HepG2 (cell line): Measurements from ENCODE around the gene PDIA5. TPM values are rescaled to one million over a fixed set of nuclear protein-coding genes. Genes with fewer than 3 reads are reported as not detected.
A peak's percentile ranks its signal among the peaks of the same experiment; 100 is the strongest.

Experiments
- ATAC-seq: fragments of 200-7000 bp; cut with Tn5 transposase; 3 replicates; pipeline ENCODE4 v1.9.1; 2020; ENCODE audit warnings: mild to moderate bottlenecking, moderate library complexity
- BruUV-seq: library from RNA; stranded (reverse); fragments of 400-500 nt; replicated peaks from 2 replicates; lab custom pipeline; 2021; lab: Mats Ljungman, UMichigan
- CTCF ChIA-PET: fragments of 300-600 bp; formaldehyde crosslinking; extraction: SDS; loops from one replicate; lab custom pipeline; 2021; ENCODE audit warnings: low total read pairs, inconsistent platforms, low intra/inter-chr PET ratio; lab: Yijun Ruan, JAX
- POLR2A ChIA-PET: fragments of 350-600 bp; sonication (Branson Sonifier 250); formaldehyde crosslinking; loops from one replicate; lab custom pipeline; 2020; ENCODE audit warnings: antibody characterized with exemption, inconsistent platforms; lab: Yijun Ruan, JAX
- DNase-seq: peaks from one replicate; pipeline ENCODE4 v3.0.0-alpha.2; 2015; ENCODE audit warnings: low spot score
- FAIRE-seq: peaks from 3 replicates; lab custom pipeline; 2011; peaks lifted over from hg19 to GRCh38; lab: Jason Lieb, UNC
- H2AFZ ChIP-seq: one replicate; pipeline ENCODE4 v1.6.1; 2011; ENCODE audit warnings: low read length, inconsistent platforms
- H3K27ac ChIP-seq: fragments of 300-600 bp; 3 replicates; pipeline ENCODE4 v1.8.0; 2011; ENCODE audit warnings: mixed run types, mild to moderate bottlenecking, mixed read lengths, low read length, inconsistent platforms; ENCODE audit not compliant: insufficient read depth; ENCODE audit errors: extremely low read length
- H3K27me3 ChIP-seq, 2 experiments: fragments of 200-600 bp in 1 of 2; 2 replicates in 1 of 2; 3 replicates in 1 of 2; pipeline versions ENCODE4 v1.6.0 to v1.8.0; 2011; ENCODE audit warnings: low read length in 2 of 2, mild to moderate bottlenecking in 2 of 2, moderate library complexity in 2 of 2, inconsistent platforms in 1 of 2; ENCODE audit not compliant: insufficient read depth in 2 of 2, control insufficient read depth in 1 of 2
- H3K36me3 ChIP-seq, 2 experiments: fragments of 200-600 bp in 1 of 2; replicated peaks in 1 of 2; 2 replicates in 1 of 2; 3 replicates in 1 of 2; pipeline versions ENCODE4 v1.5.1 to v1.8.0; 2011; ENCODE audit warnings: low read length in 2 of 2, inconsistent platforms in 1 of 2; ENCODE audit not compliant: insufficient read depth in 2 of 2, control insufficient read depth in 1 of 2
- H3K4me1 ChIP-seq: 2 replicates; pipeline ENCODE4 v1.5.1; 2012; ENCODE audit warnings: low read length, inconsistent platforms; ENCODE audit not compliant: insufficient read depth
- H3K4me2 ChIP-seq: 2 replicates; pipeline ENCODE4 v1.6.0; 2011; ENCODE audit warnings: low read depth, low read length, inconsistent platforms
- H3K4me3 ChIP-seq, 3 experiments: fragments of 200-600 bp in 1 of 3; sonication (generic), shearing (Covaris generic) in 1 of 3; replicated peaks in 1 of 3; 2 replicates each; pipeline ENCODE4 v1.5.1; 2011 to 2016; ENCODE audit warnings: low read length in 3 of 3, inconsistent platforms in 2 of 3, low read depth in 2 of 3, mild to moderate bottlenecking in 2 of 3, control low read depth in 1 of 3, mixed read lengths in 1 of 3; ENCODE audit not compliant: insufficient read depth in 1 of 3
- H3K79me2 ChIP-seq: one replicate; pipeline ENCODE4 v1.6.1; 2011; ENCODE audit warnings: low read length, inconsistent platforms; ENCODE audit not compliant: insufficient read depth
- H3K9ac ChIP-seq: 2 replicates; pipeline ENCODE4 v1.6.0; 2011; ENCODE audit warnings: mild to moderate bottlenecking, low read depth, low read length, inconsistent platforms; ENCODE audit not compliant: insufficient read depth
- H3K9me3 ChIP-seq: 2 replicates; pipeline ENCODE4 v1.5.1; 2012; ENCODE audit warnings: mild to moderate bottlenecking, low read length
- H4K20me1 ChIP-seq: 2 replicates; pipeline ENCODE4 v1.6.0; 2011; ENCODE audit warnings: inconsistent platforms, mild to moderate bottlenecking, low read length, moderate library complexity; ENCODE audit not compliant: insufficient read depth
- CEBPB ChIP-seq: IDR thresholded peaks from 2 replicates; pipeline ENCODE4 v1.6.1; 2011; ENCODE audit warnings: low read depth, low read length, improper control_type of control experiment, borderline replicate concordance
- CEBPG ChIP-seq: IDR thresholded peaks from 2 replicates; pipeline ENCODE4 v1.6.1; 2016
- CHD2 ChIP-seq: IDR thresholded peaks from 2 replicates; pipeline ENCODE4 v1.6.1; 2011; ENCODE audit warnings: low read depth, low read length, improper control_type of control experiment
- MAFF ChIP-seq: IDR thresholded peaks from 2 replicates; pipeline ENCODE4 v1.6.1; 2011; ENCODE audit warnings: low read depth, low read length, improper control_type of control experiment
- MAFK ChIP-seq, 2 experiments: IDR thresholded peaks in 1 of 2; conservative IDR thresholded peaks in 1 of 2; 2 replicates each; pipeline ENCODE4 v1.6.1; 2011; ENCODE audit warnings: improper control_type of control experiment in 2 of 2, low read length in 2 of 2
- RAD51 ChIP-seq: fragments of 450-650 bp; IDR thresholded peaks from 2 replicates; pipeline ENCODE4 v1.6.1; 2016; ENCODE audit warnings: borderline replicate concordance
- SP4 ChIP-seq: sonication (generic); formaldehyde crosslinking; IDR thresholded peaks from 2 replicates; pipeline ENCODE4 v1.8.1; 2023; ENCODE audit warnings: mild to moderate bottlenecking, missing genetic modification reagents
- ZNF264 ChIP-seq: sonication (generic); formaldehyde crosslinking; IDR thresholded peaks from 2 replicates; pipeline ENCODE4 v1.4.0; 2020; ENCODE audit warnings: missing genetic modification reagents
- ZNF564 ChIP-seq: sonication (generic); formaldehyde crosslinking; IDR thresholded peaks from 2 replicates; pipeline ENCODE4 v1.8.1; 2023; ENCODE audit warnings: mild to moderate bottlenecking, missing genetic modification reagents
- ZSCAN31 ChIP-seq: sonication (generic); formaldehyde crosslinking; IDR thresholded peaks from 2 replicates; pipeline ENCODE4 v1.5.0; 2020; ENCODE audit warnings: low read depth, mild to moderate bottlenecking, missing genetic modification reagents
- whole genome bisulfite sequencing: methylation state at CpG from one replicate; pipeline ENCODE4 v1.1.6; 2017; ENCODE audit warnings: low lambda C conversion rate; 5-methylcytosine and 5-hydroxymethylcytosine counted together
- in situ Hi-C: cut with HindIII; loops from 2 replicates; pipeline ENCODE4 v1.10.0; 2017; ENCODE audit warnings: low pct_unique_long_range_greater_than_20kb; ENCODE audit not compliant: extremely low pct_ligation_motif_present
- intact Hi-C: fragments of 100-400 bp; cut with micrococcal nuclease; formaldehyde crosslinking; loops from one replicate; pipeline ENCODE4 v1.10.0; 2022; ENCODE audit not compliant: unreplicated experiment
- polyA plus RNA-seq, 8 experiments: library from polyadenylated mRNA; depleted of rRNA in 3 of 8; stranded (reverse) in 7 of 8; unstranded in 1 of 8; fragments of >200 nt; fragmentation: Illumina TruSeq in 4 of 8; extraction: Trizol in 4 of 8; gene quantifications; 2 replicates each; pipeline versions ENCODE4 v1.2.1 to v1.2.3, GENCODE V29; 2011 to 2016; ENCODE audit warnings: low read depth in 4 of 8, missing spikeins in 1 of 8, mixed read lengths in 1 of 8; ENCODE audit not compliant: insufficient read depth in 1 of 8
- total RNA-seq, 5 experiments: library from RNA; depleted of rRNA; stranded (reverse); fragments of >200 nt; fragmentation: Illumina TruSeq; extraction: Trizol; gene quantifications; 2 replicates each; pipeline ENCODE4 v1.2.3, GENCODE V29; 2016; ENCODE audit warnings: low read depth in 1 of 5

PDIA5 gene
- total and polyA plus RNA-seq, 2 of the 13 experiments (the other 11 are each of a cell fraction or from before 2014, with no cell fraction given), result 51.3 to 74.3 TPM

- no TSS peak for BruUV-seq
- Histone ChIP-seq H4K20me1 (no peaks in the 10 kb centered on the region), H3K9me3 (no peaks in the 10 kb centered on the region), H3K9ac (no peak overlapping the region), H3K36me3 (no peaks in the 10 kb centered on the region), H3K4me2 (no peak overlapping the region), H3K27ac (no peak overlapping the region), H3K79me2 (no peaks in the 10 kb centered on the region), H2AFZ (no peak overlapping the region), H3K27me3 (no peaks in the 10 kb centered on the region), H3K4me3 (no peak overlapping the region), H3K4me1 (no peaks in the 10 kb centered on the region)
- ChIA-PET CTCF (no interaction called here), POLR2A (no interaction called here)
- FAIRE-seq (no peak), DNase-seq (no peak), ATAC-seq (no peak)
- intact Hi-C loops, result no loop called here
- in situ Hi-C loops, result no loop called here
- TF ChIP-seq MAFF (peak; percentile 79), ZSCAN31 (CRISPR knock-in tag) (no peak), MAFK (conservative IDR thresholded peaks at IDR 0.05 in 1 of 2, IDR thresholded peaks at IDR 0.05 in 1 of 2; ENCODE audit: low read length in 2 of 2) (peak; percentile 69 to 82), CHD2 (no peak), SP4 (CRISPR knock-in tag) (no peak), ZNF564 (CRISPR knock-in tag) (no peak)
- whole genome bisulfite sequencing, result 77% methylated on average over 2 of the region's 2 CpGs
These were observed 119.9 kb downstream of the PDIA5 start for GRCh38 chr3:123186695-123187094.

GRCh38 chr3:123188058-123188457 lies 121.2 kb downstream of the PDIA5 start:
- in situ Hi-C loops, result no loop called here
- Histone ChIP-seq H3K27ac (no peak overlapping the region), H4K20me1 (no peaks in the 10 kb centered on the region)
- no peak for FAIRE-seq
- POLR2A ChIA-PET, result interaction anchor here (0.9 kb wide), 1 partner anchor 14 kb away, joined by 3 read pairs; the partner anchor contains the start of gene SEC22A
- 0 out of 2 replicates have a peak, but pooled peaks have one; percentile 3 for TF ChIP-seq CEBPG
- no peak for TF ChIP-seq ZNF264
- TF ChIP-seq CEBPB, result peak; percentile 48; the same call in 1 of the 2 replicates
- TF ChIP-seq RAD51, result no peak
- TF ChIP-seq, all 625 proteins: peak for 2
- DNase-seq (no peak), ATAC-seq (no peak)
- no peaks in the 10 kb centered on the region for H3K27me3 ChIP-seq
- H3K4me2 ChIP-seq, result no peak overlapping the region
- no peak overlapping the region for H3K4me3 ChIP-seq
- no peaks in the 10 kb centered on the region for H3K4me1 ChIP-seq
- WGBS, result 97% methylated on average over 6 of the region's 6 CpGs
- CTCF ChIA-PET, result no interaction called here
- H3K9me3 ChIP-seq, result no peaks in the 10 kb centered on the region
- H3K9ac ChIP-seq, result no peak overlapping the region
- H3K36me3 ChIP-seq, result no peaks in the 10 kb centered on the region
- no peak overlapping the region for H2AFZ ChIP-seq
- no peaks in the 10 kb centered on the region for H3K79me2 ChIP-seq
- BruUV-seq, result no TSS peak
- intact Hi-C loops, result no loop called here
